ENCODE measurements around the gene THY1. TPM values are rescaled to one million over a fixed set of nuclear protein-coding genes. Genes with fewer than 3 reads are reported as not detected.

THY1 gene
- polyA plus RNA-seq, 1 donor = 108 TPM

- DNase-seq (ENCODE audit: low read depth) = no peak
These were observed 52.4 kb downstream of the THY1 start for GRCh38 chr11:119370486-119371046.

- no peak for DNase-seq (ENCODE audit: low read depth)
These were observed 53.6 kb downstream of the THY1 start for GRCh38 chr11:119369132-119369925.

GRCh38 chr11:119368121-119369034 lies 54.6 kb downstream of the THY1 start:
- no peak for DNase-seq (ENCODE audit: low read depth)

GRCh38 chr11:119367661-119368120 lies 55.3 kb downstream of the THY1 start:
- DNase-seq (ENCODE audit: low read depth) = no peak

Other genes starting within 250 kb of the THY1 start
- gene NHERF4, start 237.7 kb downstream of the THY1 start, polyA plus RNA-seq (ENCODE audit: insufficient read length) = 0.19 TPM
- gene CBL, start 216.8 kb downstream of the THY1 start, polyA plus RNA-seq (ENCODE audit: insufficient read length) = 11.4 TPM
- 223 TPM for gene MCAM, start 106.0 kb downstream of the THY1 start, polyA plus RNA-seq (ENCODE audit: insufficient read length)
- gene RNF26, start 88.6 kb downstream of the THY1 start, polyA plus RNA-seq (ENCODE audit: insufficient read length) = 13.0 TPM
- gene C1QTNF5, start 82.3 kb downstream of the THY1 start, polyA plus RNA-seq (ENCODE audit: insufficient read length) = 23.2 TPM
- not detected for gene MFRP, start 76.5 kb downstream of the THY1 start, polyA plus RNA-seq (ENCODE audit: insufficient read length)
- gene USP2, start 41.5 kb downstream of the THY1 start, polyA plus RNA-seq (ENCODE audit: insufficient read length) = 62.9 TPM

Data from forelimb muscle (tissue), 1 donor.